Measurements from ENCODE around the gene BHLHE23. TPM values are rescaled to one million over a fixed set of nuclear protein-coding genes. Genes with fewer than 3 reads are reported as not detected.

BHLHE23 gene
- total RNA-seq, 2 experiments from 2014 or later, result not detected

GRCh38 chr20:63027221-63027921 is 20.6 kb upstream of the BHLHE23 start:
- POLR2A ChIA-PET, result no interaction called here
- CTCF ChIA-PET, result interaction anchor here (0.6 to 1.1 kb wide), 2 partner anchors 18 to 153 kb away, joined by 3 read pairs; no protein-coding TSS in a partner anchor

- ChIA-PET POLR2A (no interaction called here), CTCF (no interaction called here)
Measured at GRCh38 chr20:63026582-63027165, 19.9 kb upstream of the BHLHE23 start.

- ChIA-PET CTCF (no interaction called here), POLR2A (no interaction called here)
Measured at GRCh38 chr20:63025534-63026331, 19.0 kb upstream of the BHLHE23 start.

GRCh38 chr20:63024573-63025392 is 18.0 kb upstream of the BHLHE23 start:
- POLR2A ChIA-PET, result no interaction called here
- CTCF ChIA-PET, result interaction anchor here (1.0 kb wide), 1 partner anchor 16 kb away, joined by 6 read pairs; no protein-coding TSS in a partner anchor

GRCh38 chr20:63023936-63024571 is 17.3 kb upstream of the BHLHE23 start:
- ChIA-PET CTCF (interaction anchor here (1.0 kb wide), 1 partner anchor 15 kb away, joined by 6 read pairs; no protein-coding TSS in a partner anchor), POLR2A (no interaction called here)

- ChIA-PET POLR2A (no interaction called here), CTCF (no interaction called here)
Measured at GRCh38 chr20:63023071-63023935, 16.5 kb upstream of the BHLHE23 start.

- CTCF ChIA-PET, result no interaction called here
- POLR2A ChIA-PET, result no interaction called here
Measured at GRCh38 chr20:63022501-63022900, 15.7 kb upstream of the BHLHE23 start.

- POLR2A ChIA-PET, result no interaction called here
- CTCF ChIA-PET, result interaction anchor here (0.6 kb wide), 1 partner anchor 49 kb away, joined by 3 read pairs; no protein-coding TSS in a partner anchor
Measured at GRCh38 chr20:63021356-63022321, 14.9 kb upstream of the BHLHE23 start.

- POLR2A ChIA-PET, result no interaction called here
- CTCF ChIA-PET, result interaction anchor here (0.6 kb wide), 1 partner anchor 48 kb away, joined by 3 read pairs; no protein-coding TSS in a partner anchor
Measured at GRCh38 chr20:63020681-63021080, 13.9 kb upstream of the BHLHE23 start.

- POLR2A ChIA-PET, result no interaction called here
- CTCF ChIA-PET, result no interaction called here
Measured at GRCh38 chr20:63017826-63018411, 11.2 kb upstream of the BHLHE23 start.

GRCh38 chr20:63017076-63017825 is 10.5 kb upstream of the BHLHE23 start:
- POLR2A ChIA-PET, result no interaction called here
- CTCF ChIA-PET, result no interaction called here

GRCh38 chr20:63016514-63017075 is 9.8 kb upstream of the BHLHE23 start:
- POLR2A ChIA-PET, result no interaction called here
- CTCF ChIA-PET, result no interaction called here

GRCh38 chr20:63015662-63016361 is 9.0 kb upstream of the BHLHE23 start:
- POLR2A ChIA-PET, result interaction anchor here (0.5 kb wide), 1 partner anchor 171 kb away, joined by 3 read pairs; no protein-coding TSS in a partner anchor
- CTCF ChIA-PET, result interaction anchor here (0.9 to 1.8 kb wide), 2 partner anchors 43 to 157 kb away, joined by 3 to 5 read pairs; no protein-coding TSS in a partner anchor

- POLR2A ChIA-PET, result no interaction called here
- CTCF ChIA-PET, result interaction anchor here (0.9 to 1.8 kb wide), 2 partner anchors 42 to 157 kb away, joined by 3 to 5 read pairs; no protein-coding TSS in a partner anchor
Measured at GRCh38 chr20:63015147-63015661, 8.4 kb upstream of the BHLHE23 start.

- POLR2A ChIA-PET, result no interaction called here
- CTCF ChIA-PET, result interaction anchor here (1.8 kb wide), 1 partner anchor 42 kb away, joined by 5 read pairs; no protein-coding TSS in a partner anchor
Measured at GRCh38 chr20:63014710-63015109, 7.9 kb upstream of the BHLHE23 start.
